SJSA1 (cell line): ENCODE measurements around the gene NUDT2. TPM values are rescaled to one million over a fixed set of nuclear protein-coding genes. Genes with fewer than 3 reads are reported as not detected.
"Not testable (repeated sequence)": the region's sequence is repeated elsewhere in the genome, so short reads cannot be mapped to it uniquely, and the experiment has no call there.

Source experiments
- DNase-seq, 2 experiments: peaks; one replicate each; pipeline ENCODE4 v3.0.0-alpha.2; 2015 to 2020; ENCODE audit warnings: low spot score in 2 of 2, low read depth in 1 of 2
- H3K27ac ChIP-seq: fragments of 250-450 bp; sonication (Bioruptor Pico); 2 replicates; pipeline ENCODE4 v1.5.1; 2020; ENCODE audit warnings: mild to moderate bottlenecking, moderate library complexity
- H3K27me3 ChIP-seq: fragments of 250-450 bp; sonication (Bioruptor Pico); replicated peaks from 2 replicates; pipeline ENCODE4 v1.5.1; 2020; ENCODE audit warnings: mild to moderate bottlenecking, moderate library complexity
- H3K36me3 ChIP-seq: fragments of 250-450 bp; sonication (Bioruptor Pico); 2 replicates; pipeline ENCODE4 v1.5.1; 2020; ENCODE audit warnings: mild to moderate bottlenecking
- H3K4me1 ChIP-seq: fragments of 250-450 bp; sonication (Bioruptor Pico); replicated peaks from 2 replicates; pipeline ENCODE4 v1.6.1; 2021; ENCODE audit warnings: mild to moderate bottlenecking
- H3K4me3 ChIP-seq: fragments of 250-450 bp; sonication (Bioruptor Pico); 2 replicates; pipeline ENCODE4 v1.5.1; 2020; ENCODE audit warnings: mild to moderate bottlenecking
- H3K9me3 ChIP-seq: fragments of 250-450 bp; sonication (Bioruptor Pico); replicated peaks from 2 replicates; pipeline ENCODE4 v1.5.1; 2020; ENCODE audit warnings: mild to moderate bottlenecking
- total RNA-seq: library from RNA; depleted of rRNA; stranded (reverse); fragments of >200 nt; shearing (Covaris generic); gene quantifications from 2 replicates; pipeline ENCODE4 v1.2.3, GENCODE V29; 2014; rRNA removed

Gene NUDT2
- total RNA-seq: 9.7 and 27.0 TPM in 2 replicates

DNA sequence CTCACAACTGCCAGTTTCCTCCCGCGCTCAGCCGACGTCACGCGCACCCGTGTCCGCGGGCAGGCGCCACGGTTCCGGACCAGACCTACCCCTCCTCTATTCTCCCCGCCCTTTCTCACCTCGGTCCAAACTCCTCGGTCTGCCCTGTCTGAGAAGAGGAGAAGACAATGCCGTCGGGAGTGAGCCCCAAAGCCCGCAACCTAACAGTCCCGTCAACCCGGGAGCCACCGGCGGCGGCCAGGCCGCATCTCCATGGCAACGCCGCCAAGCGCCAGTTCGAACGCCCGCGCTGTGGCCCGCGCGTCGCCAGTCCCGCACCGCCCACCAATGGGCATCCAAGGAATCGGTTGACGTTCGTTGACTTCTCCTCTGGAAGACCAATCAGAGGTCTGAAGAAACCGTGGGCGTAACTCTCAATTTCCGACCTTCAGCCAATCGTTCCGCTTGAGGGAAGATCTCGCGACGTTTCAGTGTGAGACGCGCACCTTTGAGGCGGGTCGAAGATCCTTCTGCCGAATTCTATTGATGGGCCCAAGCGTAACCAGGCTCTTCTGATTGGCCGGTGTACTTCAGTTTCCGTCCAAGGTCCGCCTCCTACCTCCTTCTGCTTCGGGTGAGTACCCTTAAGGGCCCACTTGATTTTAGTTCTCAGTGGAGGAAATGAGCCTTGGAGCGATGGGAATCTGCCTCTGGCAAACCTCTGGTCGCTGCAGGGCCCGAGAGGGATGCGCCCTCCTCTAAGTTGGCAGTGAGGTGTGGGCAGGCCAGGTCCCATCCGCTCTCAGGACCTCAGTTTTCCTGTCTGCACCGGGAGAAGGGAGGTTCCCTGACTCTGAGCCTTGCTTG lies at the start of gene NUDT2, which contains the start of gene KIF24:
Gene NUDT2, plus strand, starts transcription at position 583 of the 846 bp plus-strand sequence. CDS start 9,471 bp downstream, outside the sequence.
Gene KIF24, minus strand, starts transcription at position 282 of the 846 bp plus-strand sequence. CDS start 17,922 bp downstream, outside the sequence.
- peak within 1 kb of the TSS; percentile 90 for H3K27ac ChIP-seq
- no peaks in the 10 kb centered on the region for H3K9me3 ChIP-seq

GRCh38 chr9:34282096-34282495 lies 47.3 kb upstream of the NUDT2 start:
- Histone ChIP-seq H3K27me3 (no peaks in the 10 kb centered on the region), H3K4me3 (no peak overlapping the region), H3K27ac (no peak overlapping the region), H3K9me3 (no peaks in the 10 kb centered on the region), H3K4me1 (no peaks in the 10 kb centered on the region), H3K36me3 (no peaks in the 10 kb centered on the region)
- DNase-seq: no peak

More for the DNA sequence above, at the start of gene NUDT2, which contains the start of gene KIF24:
- Histone ChIP-seq H3K4me1 (peaks cover 9% of the 10 kb centered on the region), H3K4me3 (peak within 1 kb of the TSS; percentile 54), H3K27me3 (no peaks in the 10 kb centered on the region), H3K36me3 (no peaks in the 10 kb centered on the region; the same call in 1 of the 2 replicates)
- peak; percentile 90 to 94 for DNase-seq

DNA sequence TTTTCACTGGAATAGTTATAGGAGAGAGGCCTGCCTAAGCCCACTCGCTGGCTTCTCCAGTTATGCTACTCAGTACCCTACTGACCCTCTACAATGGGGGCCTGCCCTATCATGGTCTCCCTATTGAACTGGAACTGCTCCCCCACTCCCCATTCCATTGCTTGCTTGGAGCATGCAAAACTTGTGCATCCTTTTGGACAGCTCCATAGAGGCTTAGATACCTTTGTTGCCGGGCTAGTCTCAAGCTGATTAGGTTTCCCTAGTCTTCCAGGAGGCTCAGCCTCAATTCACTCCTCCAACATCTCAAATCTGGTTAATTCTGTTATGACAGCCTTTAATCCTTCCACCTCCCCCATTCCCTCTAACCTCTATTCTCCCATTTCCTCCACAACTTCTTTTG lies 40.2 kb upstream of the NUDT2 start:
- Histone ChIP-seq H3K4me1 (no peaks in the 10 kb centered on the region), H3K4me3 (no peak overlapping the region), H3K9me3 (no peaks in the 10 kb centered on the region), H3K27me3 (no peaks in the 10 kb centered on the region), H3K36me3 (no peaks in the 10 kb centered on the region), H3K27ac (no peak overlapping the region)
- no peak for DNase-seq

DNA sequence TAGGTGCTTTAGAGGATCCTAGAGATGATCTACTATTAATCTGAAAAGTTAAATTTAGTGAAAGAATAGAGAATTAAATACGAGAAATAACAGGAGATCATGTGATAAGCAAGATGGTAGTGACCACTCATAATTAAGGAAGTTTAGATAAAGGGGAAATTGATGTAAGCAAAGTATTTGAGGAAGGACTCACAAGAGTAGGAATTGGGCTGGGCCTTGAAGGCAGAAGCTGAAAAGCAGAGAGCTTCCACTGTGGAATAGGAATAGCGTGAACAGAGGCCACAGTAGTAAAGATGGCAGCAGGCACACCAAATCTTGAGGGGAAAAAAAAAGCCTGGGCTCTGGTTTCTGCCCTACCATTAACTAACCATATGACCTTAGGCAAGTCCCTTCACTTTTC lies 38.3 kb upstream of the NUDT2 start:
- Histone ChIP-seq H3K4me3 (no peak overlapping the region), H3K36me3 (no peaks in the 10 kb centered on the region), H3K27me3 (no peaks in the 10 kb centered on the region), H3K4me1 (no peaks in the 10 kb centered on the region), H3K27ac (no peak overlapping the region), H3K9me3 (no peaks in the 10 kb centered on the region)
- no peak for DNase-seq

GRCh38 chr9:34291423-34291822 lies 37.9 kb upstream of the NUDT2 start:
- no peaks in the 10 kb centered on the region for H3K9me3 ChIP-seq

DNA sequence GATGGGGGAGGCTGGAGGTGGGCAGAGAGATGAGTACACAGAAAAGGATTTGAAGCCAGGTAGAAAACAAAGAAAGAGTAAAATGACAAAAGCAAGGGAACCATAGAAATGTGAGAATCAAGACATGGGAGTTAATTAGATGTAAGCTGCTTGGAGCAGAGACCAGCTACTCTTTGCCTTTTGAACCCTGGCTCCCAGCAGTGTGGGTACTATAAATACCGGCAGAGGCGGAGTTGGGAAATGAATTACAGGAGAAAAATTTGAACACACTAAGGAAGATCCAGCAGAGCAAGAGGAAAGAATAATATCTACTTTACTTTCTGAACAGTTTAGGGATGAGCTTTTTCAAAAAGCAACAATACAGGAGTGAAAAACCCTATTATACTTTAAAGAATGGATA lies 36.8 kb upstream of the NUDT2 start:
- Histone ChIP-seq H3K4me1 (no peaks in the 10 kb centered on the region), H3K36me3 (no peaks in the 10 kb centered on the region), H3K27ac (no peak overlapping the region), H3K9me3 (no peaks in the 10 kb centered on the region), H3K4me3 (no peak overlapping the region), H3K27me3 (no peaks in the 10 kb centered on the region)
- DNase-seq: no peak

More at GRCh38 chr9:34291423-34291822, 37.9 kb upstream of the NUDT2 start:
- Histone ChIP-seq H3K36me3 (no peaks in the 10 kb centered on the region), H3K4me1 (no peaks in the 10 kb centered on the region), H3K4me3 (no peak overlapping the region), H3K27me3 (no peaks in the 10 kb centered on the region), H3K27ac (no peak overlapping the region)
- DNase-seq: no peak

DNA sequence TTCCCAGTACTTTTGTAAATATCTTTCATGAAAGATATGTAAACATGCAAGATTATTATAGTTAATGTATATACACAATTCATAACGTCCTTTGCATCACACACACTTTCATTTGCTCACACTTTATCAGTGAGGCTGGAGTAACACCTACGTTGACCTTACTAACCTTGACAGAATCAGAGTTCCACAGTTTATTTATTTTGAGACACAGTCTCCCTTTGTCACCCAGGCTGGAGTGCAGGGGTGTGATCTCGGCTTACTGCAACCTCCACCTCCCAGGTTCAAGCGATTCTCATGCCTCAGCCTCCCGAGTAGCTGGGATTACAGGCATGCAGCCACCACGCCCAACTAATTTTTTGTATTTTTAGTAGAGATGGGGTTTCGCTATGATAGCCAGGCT lies 28.3 kb upstream of the NUDT2 start:
- DNase-seq, H3K27me3 ChIP-seq, H3K9me3 ChIP-seq, H3K36me3 ChIP-seq, H3K27ac ChIP-seq, H3K4me3 ChIP-seq, H3K4me1 ChIP-seq: not testable (repeated sequence)

DNA sequence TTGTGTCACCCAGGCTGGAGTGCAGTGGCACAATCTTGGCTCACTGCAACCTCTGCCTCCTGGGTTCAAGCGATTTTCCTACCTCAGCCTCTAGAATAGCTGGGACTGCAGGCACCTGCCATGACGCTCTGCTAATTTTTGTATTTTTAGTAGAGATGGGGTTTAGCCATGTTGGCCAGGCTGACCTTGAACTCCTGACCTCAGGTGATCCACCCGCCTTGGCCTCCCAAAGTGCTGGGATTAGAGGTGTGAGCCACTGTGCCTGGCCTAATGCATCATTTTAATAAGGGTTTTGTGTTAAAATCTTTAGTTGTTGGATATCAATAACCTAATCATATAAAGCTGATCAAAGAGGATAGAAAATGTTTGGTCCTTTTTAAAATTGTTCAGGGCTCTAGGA lies 21.1 kb upstream of the NUDT2 start:
- not testable (repeated sequence) for H3K36me3 ChIP-seq, H3K9me3 ChIP-seq, H3K4me1 ChIP-seq, H3K27me3 ChIP-seq, DNase-seq, H3K4me3 ChIP-seq, H3K27ac ChIP-seq

- no peaks in the 10 kb centered on the region for H3K4me1 ChIP-seq
- no peaks in the 10 kb centered on the region for H3K27me3 ChIP-seq
- no peak for DNase-seq
- no peak overlapping the region for H3K4me3 ChIP-seq
- H3K27ac ChIP-seq: no peak overlapping the region
- no peaks in the 10 kb centered on the region for H3K36me3 ChIP-seq
- no peaks in the 10 kb centered on the region for H3K9me3 ChIP-seq
Measured at GRCh38 chr9:34310215-34310614, 19.2 kb upstream of the NUDT2 start.

DNA sequence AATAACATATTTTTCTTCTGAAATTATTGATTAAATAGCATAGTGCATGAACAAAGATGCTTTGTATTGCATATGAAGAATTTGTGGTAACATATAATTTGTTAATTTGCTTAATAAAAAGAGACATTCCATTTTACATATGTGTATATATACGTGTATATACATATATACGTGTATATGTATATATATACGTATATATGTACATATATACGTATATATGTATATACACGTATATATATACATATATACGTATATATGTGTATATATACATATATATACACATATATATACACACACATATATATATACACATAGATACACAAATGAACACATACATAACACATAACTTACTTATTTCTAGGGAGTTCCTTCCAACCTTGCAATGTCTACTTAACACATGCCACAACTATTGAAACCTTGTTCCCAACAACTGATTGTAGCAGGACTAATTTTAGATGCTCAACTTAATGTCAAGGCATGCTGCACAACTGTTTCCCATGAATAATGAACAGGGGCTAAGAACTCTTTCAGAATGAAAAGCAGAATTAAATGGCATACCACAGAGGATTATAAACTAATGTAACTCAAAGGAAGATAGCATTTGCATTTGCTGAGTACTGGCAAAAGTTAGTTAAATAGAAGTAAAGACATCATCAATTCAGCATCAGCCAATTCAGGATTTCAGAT lies 17.7 kb upstream of the NUDT2 start:
- Histone ChIP-seq H3K4me1 (no peaks in the 10 kb centered on the region), H3K9me3 (no peaks in the 10 kb centered on the region), H3K27ac (no peak overlapping the region), H3K36me3 (no peaks in the 10 kb centered on the region), H3K4me3 (no peak overlapping the region), H3K27me3 (no peaks in the 10 kb centered on the region)
- no peak for DNase-seq

- no peak for DNase-seq
- Histone ChIP-seq H3K36me3 (no peaks in the 10 kb centered on the region), H3K4me3 (no peak overlapping the region), H3K27me3 (no peaks in the 10 kb centered on the region), H3K4me1 (no peaks in the 10 kb centered on the region), H3K9me3 (no peaks in the 10 kb centered on the region), H3K27ac (no peak overlapping the region)
Measured at GRCh38 chr9:34317436-34317835, 11.9 kb upstream of the NUDT2 start.

GRCh38 chr9:34318163-34318790 lies 11.1 kb upstream of the NUDT2 start:
- Histone ChIP-seq H3K36me3 (no peaks in the 10 kb centered on the region), H3K27ac (no peak overlapping the region), H3K4me3 (no peak overlapping the region), H3K27me3 (no peaks in the 10 kb centered on the region), H3K4me1 (no peaks in the 10 kb centered on the region), H3K9me3 (no peaks in the 10 kb centered on the region)
- DNase-seq: no peak

- no peak overlapping the region for H3K27ac ChIP-seq
- DNase-seq: no peak
- H3K27me3 ChIP-seq: no peaks in the 10 kb centered on the region
- no peaks in the 10 kb centered on the region for H3K9me3 ChIP-seq
- H3K4me1 ChIP-seq: 0 out of 2 replicates have a peak, but pooled peaks cover 4% of the 10 kb centered on the region
- no peak overlapping the region for H3K4me3 ChIP-seq
- H3K36me3 ChIP-seq: no peaks in the 10 kb centered on the region
Measured at GRCh38 chr9:34321451-34321850, 7.9 kb upstream of the NUDT2 start.
